ENCODE measurements around the gene GLDC. TPM values are rescaled to one million over a fixed set of nuclear protein-coding genes. Genes with fewer than 3 reads are reported as not detected.

The GLDC gene
- total RNA-seq, 1 donor from 2014 or later = 0.25 TPM

- Mint-ChIP-seq H3K9me3 (ENCODE audit: low read depth) (no peaks in the 10 kb centered on the region), H3K36me3 (ENCODE audit: low read depth) (no peaks in the 10 kb centered on the region), H3K4me1 (ENCODE audit: low read depth) (no peaks in the 10 kb centered on the region), H3K27me3 (ENCODE audit: low read depth) (peaks cover 5% of the 10 kb centered on the region), H3K4me3 (ENCODE audit: unreplicated experiment) (no peak overlapping the region), H3K27ac (ENCODE audit: unreplicated experiment) (no peak overlapping the region)
- no peak for TF ChIP-seq CTCF (IDR thresholded peaks at IDR 0.05)
- DNase-seq (ENCODE audit: low spot score) = no peak
Measured at GRCh38 chr9:6664204-6664680, 18.7 kb upstream of the GLDC start.

- no peak for DNase-seq (ENCODE audit: low spot score)
- Mint-ChIP-seq H3K9me3 (ENCODE audit: low read depth) (no peaks in the 10 kb centered on the region), H3K27ac (ENCODE audit: unreplicated experiment) (no peak overlapping the region), H3K27me3 (ENCODE audit: low read depth) (peaks cover 5% of the 10 kb centered on the region), H3K4me1 (ENCODE audit: low read depth) (no peaks in the 10 kb centered on the region), H3K36me3 (ENCODE audit: low read depth) (no peaks in the 10 kb centered on the region), H3K4me3 (ENCODE audit: unreplicated experiment) (no peak overlapping the region)
- no peak for TF ChIP-seq CTCF (IDR thresholded peaks at IDR 0.05)
Measured at GRCh38 chr9:6660512-6660911, 15.0 kb upstream of the GLDC start.

- Mint-ChIP-seq H3K9me3 (ENCODE audit: low read depth) (no peaks in the 10 kb centered on the region), H3K27ac (ENCODE audit: unreplicated experiment) (no peak overlapping the region), H3K4me1 (ENCODE audit: low read depth) (no peaks in the 10 kb centered on the region), H3K27me3 (ENCODE audit: low read depth) (peaks cover 9% of the 10 kb centered on the region), H3K4me3 (ENCODE audit: unreplicated experiment) (no peak overlapping the region), H3K36me3 (ENCODE audit: low read depth) (no peaks in the 10 kb centered on the region)
- no peak for TF ChIP-seq CTCF (IDR thresholded peaks at IDR 0.05)
- no peak for DNase-seq (ENCODE audit: low spot score)
Measured at GRCh38 chr9:6658628-6659353, 13.3 kb upstream of the GLDC start.

- H3K27ac Mint-ChIP-seq (ENCODE audit: unreplicated experiment) = no peak overlapping the region
Measured at GRCh38 chr9:6656614-6657300, 11.2 kb upstream of the GLDC start.

More at GRCh38 chr9:6656614-6657300, 11.2 kb upstream of the GLDC start:
- no peaks in the 10 kb centered on the region for H3K36me3 Mint-ChIP-seq (ENCODE audit: low read depth)
- no peak for DNase-seq (ENCODE audit: low spot score)
- no peak for TF ChIP-seq CTCF (IDR thresholded peaks at IDR 0.05)
- H3K4me3 Mint-ChIP-seq (ENCODE audit: unreplicated experiment) = no peak overlapping the region
- peaks cover 19% of the 10 kb centered on the region for H3K27me3 Mint-ChIP-seq (ENCODE audit: low read depth)
- no peaks in the 10 kb centered on the region for H3K9me3 Mint-ChIP-seq (ENCODE audit: low read depth)
- no peaks in the 10 kb centered on the region for H3K4me1 Mint-ChIP-seq (ENCODE audit: low read depth)

Measured in chondrocyte (in vitro differentiated cells).